RKO (cell line): ENCODE data around the gene ERF.

Experiments used
- DNase-seq: peaks from one replicate; pipeline ENCODE4 v3.0.0-alpha.2; 2016; ENCODE audit warnings: low spot score

The ERF gene

GRCh38 chr19:42287017-42287826, 32.3 kb upstream of the ERF start:
- no peak for DNase-seq

- no peak for DNase-seq
Measured at GRCh38 chr19:42286349-42287016, 31.6 kb upstream of the ERF start.

GRCh38 chr19:42285988-42286348, 31.0 kb upstream of the ERF start:
- no peak for DNase-seq

- no peak for DNase-seq
Measured at GRCh38 chr19:42285541-42285941, 30.6 kb upstream of the ERF start.

DNA sequence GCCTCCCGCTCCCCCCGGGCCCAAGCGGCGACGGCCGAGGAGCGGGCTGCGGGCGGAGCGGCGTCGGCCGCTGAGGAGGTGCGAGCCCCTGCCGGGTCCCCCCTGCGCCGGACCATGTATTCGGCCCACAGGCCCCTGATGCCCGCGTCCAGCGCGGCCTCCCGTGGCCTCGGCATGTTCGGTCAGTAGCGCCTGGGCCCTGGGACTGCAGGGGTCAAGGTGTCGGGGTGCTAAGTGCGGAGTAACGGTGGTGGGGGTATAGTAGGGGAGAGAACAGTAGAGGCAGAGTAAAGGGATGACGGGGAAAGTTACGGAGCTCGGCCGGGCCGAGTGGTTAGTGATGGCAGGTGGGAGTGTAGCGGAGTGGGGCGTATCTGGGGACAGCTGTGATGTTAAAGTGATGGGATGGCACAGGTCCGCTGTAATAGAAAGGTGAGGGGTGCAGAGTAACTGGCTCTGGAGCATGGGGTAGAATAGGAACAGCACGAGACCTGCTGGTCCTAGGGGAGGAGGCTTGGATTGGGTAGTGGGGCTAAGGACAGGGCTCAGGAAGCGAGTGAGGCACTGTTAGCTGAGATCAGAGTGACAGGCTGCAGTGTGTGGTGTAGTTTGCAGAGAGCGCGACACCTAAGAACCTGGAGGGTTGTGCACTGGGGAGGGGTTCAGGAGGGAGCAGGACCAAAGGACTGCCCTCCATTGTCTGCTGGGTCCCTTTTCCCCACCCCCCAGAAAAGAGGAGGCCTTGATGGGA, 29.8 kb upstream of the ERF start:
- peak; percentile 40 for DNase-seq

DNA sequence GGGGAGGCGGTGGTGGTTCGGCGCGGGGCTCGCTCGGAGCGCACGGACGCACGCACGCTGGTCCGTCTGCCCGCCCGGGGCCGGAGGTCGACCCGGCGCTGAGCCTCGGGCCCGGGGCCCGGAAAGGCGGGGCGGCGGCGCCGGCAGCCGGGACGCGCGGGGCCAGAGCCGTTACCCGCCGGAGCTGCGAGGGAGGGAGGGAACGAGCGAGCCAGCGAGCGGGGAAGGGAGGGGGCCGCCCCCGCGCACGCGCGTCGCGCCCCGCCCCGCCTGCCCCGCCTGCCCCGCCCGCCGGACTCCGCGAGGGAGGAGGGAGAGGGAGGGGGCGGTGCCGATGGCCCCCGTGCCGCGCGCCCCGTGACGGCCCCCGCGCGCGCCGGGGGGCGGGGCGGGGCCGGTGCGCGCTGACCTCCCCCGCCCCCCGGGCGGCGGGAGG, 29.2 kb upstream of the ERF start:
- DNase-seq = peak; percentile 86

DNA sequence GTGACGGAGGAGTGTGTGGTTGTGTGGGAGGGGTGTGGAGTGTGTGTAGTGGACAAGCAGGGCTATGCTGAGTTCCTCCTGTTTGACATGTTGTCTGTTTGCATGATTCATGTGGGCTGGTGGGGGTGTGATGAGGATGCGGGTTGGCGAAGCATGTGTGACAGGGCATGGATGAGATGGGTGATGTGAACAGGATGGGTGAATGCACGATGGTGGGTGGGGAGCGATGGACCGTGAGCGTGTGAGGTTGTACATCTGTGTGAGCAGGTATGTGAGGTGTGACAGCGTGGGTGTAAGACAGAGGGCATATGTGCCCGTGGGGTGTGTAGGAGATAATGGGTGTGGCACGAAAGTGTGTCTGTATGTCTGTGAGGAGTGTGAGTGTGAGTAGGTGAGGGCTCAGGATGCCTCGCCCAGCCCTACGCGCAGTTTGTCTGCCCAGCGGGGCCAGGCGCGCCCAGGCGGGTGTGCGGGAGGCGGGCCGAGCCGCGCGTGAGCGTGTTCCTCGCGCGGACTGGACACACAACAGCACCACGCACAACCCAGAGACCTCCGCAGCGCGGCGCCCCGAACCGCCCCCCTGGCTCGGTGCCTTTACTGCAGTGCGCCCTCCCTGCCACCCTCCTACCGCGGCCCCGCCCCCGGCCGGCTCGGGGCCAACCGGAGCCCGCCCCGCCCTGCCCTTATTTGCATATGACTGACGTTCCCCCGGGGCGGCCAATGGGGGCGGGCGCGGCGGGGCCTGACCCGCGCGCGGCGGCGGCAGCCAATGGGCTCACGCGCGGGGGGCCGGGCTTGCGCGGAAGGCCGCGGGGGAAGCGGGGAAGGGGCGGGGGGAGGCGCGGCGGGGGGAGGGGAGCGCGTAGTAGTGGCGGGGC, 28.5 kb upstream of the ERF start:
- peak; percentile 92 for DNase-seq

DNA sequence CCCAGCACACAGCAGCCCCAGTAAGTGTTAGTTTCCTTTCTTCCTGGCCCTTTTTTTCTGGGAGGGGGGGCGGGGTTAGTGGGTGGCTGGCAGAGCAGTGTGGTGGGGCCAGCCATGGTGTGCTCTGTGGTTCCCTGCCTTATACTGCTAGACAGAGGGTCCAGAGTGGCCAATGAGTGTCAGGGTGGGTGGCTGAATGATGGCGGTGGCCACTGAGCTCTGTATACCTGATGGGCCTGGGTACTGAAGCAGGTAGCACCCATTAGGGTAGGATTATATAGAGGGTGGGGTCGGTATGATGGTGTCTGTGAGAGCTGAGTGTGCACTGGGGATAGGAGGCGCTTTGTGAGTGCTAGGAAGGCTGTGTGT, 27.9 kb upstream of the ERF start:
- DNase-seq = no peak

GRCh38 chr19:42281827-42282762, 27.2 kb upstream of the ERF start:
- DNase-seq = peak; percentile 47

DNA sequence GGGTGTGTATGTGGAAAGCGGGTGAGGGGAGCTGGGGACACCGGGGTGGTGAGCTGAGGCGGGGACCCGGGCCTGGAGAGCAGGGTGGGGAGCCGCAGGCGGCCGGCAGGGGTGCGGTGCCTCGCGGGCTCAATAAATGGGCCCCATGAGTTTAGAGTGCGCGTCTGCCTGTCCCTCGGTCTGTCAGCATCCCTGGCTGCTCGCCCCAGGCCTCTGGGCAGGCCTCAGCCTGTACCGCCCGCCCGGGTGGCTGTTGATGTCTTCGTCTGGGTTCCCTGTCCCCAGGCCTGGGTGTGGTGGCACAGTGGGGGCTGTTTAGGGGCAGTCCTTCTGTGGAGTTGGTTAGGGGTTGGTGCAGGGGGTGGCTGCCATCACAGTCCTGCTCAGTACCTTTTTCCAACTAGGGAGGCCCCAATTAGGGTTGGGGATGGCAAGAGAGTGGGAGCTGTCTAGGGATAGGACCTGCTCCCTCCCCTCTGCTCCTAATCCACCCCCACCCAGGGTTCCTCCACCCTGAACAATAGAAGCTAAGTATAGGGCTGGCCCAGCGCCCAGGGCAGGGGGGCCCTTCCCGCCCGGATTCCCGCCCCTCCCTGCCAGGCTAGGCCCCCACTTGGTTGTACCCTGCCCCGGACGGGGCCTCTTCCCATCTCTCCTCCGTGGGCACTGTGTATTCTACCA, 26.4 kb upstream of the ERF start:
- DNase-seq = peak; percentile 35

DNA sequence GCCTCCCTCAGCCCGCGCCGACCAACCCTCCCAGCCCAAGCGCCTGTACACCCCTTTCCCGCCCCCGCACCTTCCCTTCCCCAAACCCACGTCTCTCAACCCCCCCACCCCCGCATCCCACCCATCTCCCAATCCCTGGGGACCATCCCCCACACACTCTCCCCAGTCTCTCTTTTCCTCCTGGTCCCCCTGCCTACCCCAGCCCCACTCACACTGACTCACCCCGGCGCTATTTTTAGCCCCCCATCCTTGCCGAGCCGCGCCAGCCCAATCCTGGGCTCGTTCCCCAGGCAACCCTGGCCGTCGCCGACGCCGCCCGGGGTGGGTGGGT, 25.9 kb upstream of the ERF start:
- DNase-seq = no peak

GRCh38 chr19:42279902-42280814, 25.2 kb upstream of the ERF start:
- DNase-seq = peak; percentile 91

DNA sequence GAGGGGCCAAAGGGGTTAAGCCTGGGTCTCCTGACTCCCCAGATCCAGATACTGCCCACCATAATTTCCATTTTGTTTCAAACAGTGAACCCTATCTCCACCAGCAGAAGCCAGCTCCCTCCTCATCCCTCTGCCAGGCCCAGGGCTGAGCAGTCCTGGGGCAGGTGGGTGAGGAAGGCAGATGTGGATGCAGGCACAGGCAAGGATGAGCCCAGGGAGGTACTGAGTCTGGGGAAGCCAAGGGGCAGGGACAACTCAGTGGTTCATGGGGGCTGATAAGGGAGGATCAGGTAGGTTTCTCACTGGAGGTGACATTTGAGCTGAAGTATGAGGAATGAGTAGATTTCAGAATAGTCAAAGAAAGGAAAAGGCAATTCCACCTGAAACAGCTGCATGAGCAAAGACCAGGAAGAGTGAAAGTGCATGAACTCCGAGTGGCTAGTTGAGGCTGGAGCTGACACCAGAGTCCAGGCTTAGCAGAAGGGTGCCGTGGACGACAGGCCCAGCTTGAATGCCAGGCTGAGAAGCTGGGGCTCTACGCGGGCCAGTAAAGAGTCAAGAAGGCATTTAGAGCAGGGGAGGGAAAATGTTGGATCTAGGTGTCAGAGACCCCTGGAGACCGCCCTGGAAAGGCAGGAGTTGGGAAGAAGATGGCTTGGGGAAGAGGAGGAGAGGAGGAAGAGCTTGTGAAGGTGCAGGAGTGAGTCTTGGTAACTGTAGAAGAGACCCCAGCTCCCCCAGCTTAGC, 24.4 kb upstream of the ERF start:
- no peak for DNase-seq

DNA sequence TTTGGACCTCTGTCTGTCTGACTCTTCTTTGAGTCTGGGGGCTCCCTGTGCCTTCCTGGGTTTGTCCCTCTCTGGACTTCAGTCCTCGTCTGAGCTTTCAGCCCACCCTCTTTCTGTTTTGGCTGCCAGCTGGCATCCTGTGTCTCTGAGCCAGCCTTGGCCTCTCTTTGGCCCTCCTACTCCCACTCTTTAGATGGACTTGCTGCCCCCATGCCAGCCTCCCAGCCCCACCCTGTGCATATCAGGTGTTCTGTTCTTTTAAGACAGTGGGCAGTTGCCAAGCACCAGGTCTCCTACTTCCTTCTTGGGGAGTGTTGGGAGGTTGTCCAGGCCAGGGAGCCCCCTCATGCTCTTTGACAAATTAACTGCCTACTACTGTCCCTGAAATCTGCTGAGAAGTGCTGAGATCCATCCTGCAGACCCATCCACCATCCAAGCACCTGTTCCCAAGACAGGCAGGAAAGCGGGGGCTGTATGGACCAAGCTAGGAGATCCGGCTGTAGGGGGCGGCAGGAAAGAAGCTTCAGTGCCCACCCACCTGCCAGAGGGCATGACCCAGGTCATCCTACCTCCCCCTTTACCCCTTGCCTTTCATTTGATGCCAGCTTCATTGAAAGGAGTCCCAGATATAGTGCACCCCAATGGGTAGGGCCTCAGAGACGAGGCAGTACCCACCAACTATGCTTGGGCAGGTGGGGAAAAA, 23.7 kb upstream of the ERF start:
- DNase-seq = no peak

- DNase-seq = no peak
Measured at GRCh38 chr19:42277821-42278451, 23.0 kb upstream of the ERF start.

DNA sequence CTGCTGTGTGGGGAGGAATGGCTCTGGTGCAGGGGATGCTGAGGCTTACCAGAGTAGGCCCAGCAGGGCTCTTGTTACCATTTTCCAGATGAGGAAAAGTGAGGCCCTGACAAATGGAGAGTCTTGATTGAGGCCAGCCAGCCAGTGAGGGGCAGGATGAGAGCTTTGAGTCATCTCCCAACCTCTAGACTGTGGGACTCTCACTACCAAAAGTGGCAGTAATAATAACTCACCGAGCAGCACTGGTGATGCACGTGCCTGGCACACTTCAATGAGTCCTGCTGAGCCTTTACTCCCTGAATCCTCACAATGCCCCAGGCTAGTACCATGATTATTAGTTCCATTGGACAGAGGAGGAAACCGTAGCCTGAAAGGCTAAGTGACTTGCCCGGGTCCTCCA, 21.9 kb upstream of the ERF start:
- peak; percentile 29 for DNase-seq

GRCh38 chr19:42276284-42276683, 21.4 kb upstream of the ERF start:
- DNase-seq = no peak

DNA sequence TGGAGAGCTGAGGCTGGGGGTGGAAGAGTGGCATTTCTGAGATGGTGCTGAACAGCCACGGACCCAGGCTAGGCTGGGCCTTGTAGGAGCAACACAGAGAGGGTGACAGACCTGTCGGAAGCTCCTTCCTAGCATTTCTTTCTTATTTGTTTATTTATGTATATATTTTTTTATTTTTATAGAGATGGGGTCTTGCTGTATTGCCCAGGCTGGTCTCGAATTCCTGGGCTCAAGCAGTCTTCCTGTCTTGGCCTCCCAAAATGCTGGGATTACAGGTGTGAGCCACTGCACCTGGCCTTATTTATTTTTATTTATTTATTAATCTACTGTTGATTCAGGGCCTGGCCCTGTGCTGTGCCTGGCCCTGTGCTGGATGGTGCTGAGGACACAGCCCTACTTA, 20.6 kb upstream of the ERF start:
- no peak for DNase-seq
